HepG2 (cell line): ENCODE results near the gene WBP1. TPM values are rescaled to one million over a fixed set of nuclear protein-coding genes. Genes with fewer than 3 reads are reported as not detected.
A peak's percentile ranks its signal among the peaks of the same experiment; 100 is the strongest.

Experiments
- BRD4 ChIP-seq: sonication (generic); formaldehyde crosslinking; IDR thresholded peaks from 2 replicates; pipeline ENCODE4 v1.4.0; 2020; ENCODE audit warnings: missing genetic modification reagents
- MAX ChIP-seq: IDR thresholded peaks from 2 replicates; pipeline ENCODE4 v1.6.1; 2012; ENCODE audit warnings: inconsistent platforms
- PCBP2 ChIP-seq: fragments of 200-400 bp; formaldehyde crosslinking; optimal IDR thresholded peaks from 2 replicates; pipeline ENCODE3; 2018; ENCODE audit warnings: low read length, low read depth; ENCODE audit not compliant: poor library complexity, severe bottlenecking
- TCF12 ChIP-seq, 2 experiments: fragments of 450-650 bp in 1 of 2; sonication (generic) in 1 of 2; formaldehyde crosslinking in 1 of 2; IDR thresholded peaks; 2 replicates each; pipeline versions ENCODE4 v1.6.1 to v1.8.0; 2017 to 2022; ENCODE audit warnings: antibody characterized with exemption in 1 of 2, mild to moderate bottlenecking in 1 of 2, missing genetic modification reagents in 1 of 2, moderate library complexity in 1 of 2
- TIGD3 ChIP-seq: sonication (generic); formaldehyde crosslinking; IDR thresholded peaks from 2 replicates; pipeline ENCODE4 v1.5.1; 2020; ENCODE audit warnings: mild to moderate bottlenecking, missing genetic modification reagents, borderline replicate concordance
- ZHX2 ChIP-seq, 2 experiments: sonication (generic) in 1 of 2; formaldehyde crosslinking in 1 of 2; IDR thresholded peaks; 2 replicates each; pipeline versions ENCODE4 v1.6.1 to v1.9.0; 2014 to 2022; ENCODE audit warnings: antibody characterized with exemption in 1 of 2, borderline replicate concordance in 1 of 2, inconsistent platforms in 1 of 2, low read depth in 1 of 2, missing genetic modification reagents in 1 of 2
- ZIK1 ChIP-seq: sonication (generic); formaldehyde crosslinking; IDR thresholded peaks from 2 replicates; pipeline ENCODE4 v1.5.0; 2020; ENCODE audit warnings: mild to moderate bottlenecking, low read depth, missing genetic modification reagents, borderline replicate concordance
- ZNF20 ChIP-seq: sonication (generic); formaldehyde crosslinking; IDR thresholded peaks from 2 replicates; pipeline ENCODE4 v1.4.0; 2020; ENCODE audit warnings: mild to moderate bottlenecking, moderate library complexity, missing genetic modification reagents
- ZNF484 ChIP-seq: sonication (generic); formaldehyde crosslinking; IDR thresholded peaks from 2 replicates; pipeline ENCODE4 v1.5.1; 2020; ENCODE audit warnings: mild to moderate bottlenecking, low read depth, missing genetic modification reagents, borderline replicate concordance
- ZNF605 ChIP-seq: sonication (generic); formaldehyde crosslinking; IDR thresholded peaks from 2 replicates; pipeline ENCODE4 v1.8.0; 2022; ENCODE audit warnings: mild to moderate bottlenecking, missing genetic modification reagents
- ZNF691 ChIP-seq: sonication (generic); formaldehyde crosslinking; IDR thresholded peaks from 2 replicates; pipeline ENCODE4 v1.4.0; 2020; ENCODE audit warnings: missing genetic modification reagents, low read depth, mild to moderate bottlenecking, borderline replicate concordance
- ZNF710 ChIP-seq: sonication (generic); formaldehyde crosslinking; IDR thresholded peaks from 2 replicates; pipeline ENCODE4 v1.5.0; 2020; ENCODE audit warnings: mild to moderate bottlenecking, missing genetic modification reagents, borderline replicate concordance
- ZSCAN9 ChIP-seq: IDR thresholded peaks from 2 replicates; pipeline ENCODE4 v1.6.1; 2016; ENCODE audit warnings: borderline replicate concordance
- polyA plus RNA-seq, 8 experiments: library from polyadenylated mRNA; depleted of rRNA in 3 of 8; stranded (reverse) in 7 of 8; unstranded in 1 of 8; fragments of >200 nt; fragmentation: Illumina TruSeq in 4 of 8; extraction: Trizol in 4 of 8; gene quantifications; 2 replicates each; pipeline versions ENCODE4 v1.2.1 to v1.2.3, GENCODE V29; 2011 to 2016; ENCODE audit warnings: low read depth in 4 of 8, missing spikeins in 1 of 8, mixed read lengths in 1 of 8; ENCODE audit not compliant: insufficient read depth in 1 of 8
- total RNA-seq, 5 experiments: library from RNA; depleted of rRNA; stranded (reverse); fragments of >200 nt; fragmentation: Illumina TruSeq; extraction: Trizol; gene quantifications; 2 replicates each; pipeline ENCODE4 v1.2.3, GENCODE V29; 2016; ENCODE audit warnings: low read depth in 1 of 5
- TF ChIP-seq, protein P1 (sequence below): sonication (generic); formaldehyde crosslinking; IDR thresholded peaks from 2 replicates; pipeline ENCODE4 v1.5.0; 2020; ENCODE audit warnings: missing genetic modification reagents, mild to moderate bottlenecking, borderline replicate concordance

The WBP1 gene
- total and polyA plus RNA-seq, 2 of the 13 experiments (the other 11 are each of a cell fraction or from before 2014, with no cell fraction given) = 38.8 to 85.7 TPM

DNA sequence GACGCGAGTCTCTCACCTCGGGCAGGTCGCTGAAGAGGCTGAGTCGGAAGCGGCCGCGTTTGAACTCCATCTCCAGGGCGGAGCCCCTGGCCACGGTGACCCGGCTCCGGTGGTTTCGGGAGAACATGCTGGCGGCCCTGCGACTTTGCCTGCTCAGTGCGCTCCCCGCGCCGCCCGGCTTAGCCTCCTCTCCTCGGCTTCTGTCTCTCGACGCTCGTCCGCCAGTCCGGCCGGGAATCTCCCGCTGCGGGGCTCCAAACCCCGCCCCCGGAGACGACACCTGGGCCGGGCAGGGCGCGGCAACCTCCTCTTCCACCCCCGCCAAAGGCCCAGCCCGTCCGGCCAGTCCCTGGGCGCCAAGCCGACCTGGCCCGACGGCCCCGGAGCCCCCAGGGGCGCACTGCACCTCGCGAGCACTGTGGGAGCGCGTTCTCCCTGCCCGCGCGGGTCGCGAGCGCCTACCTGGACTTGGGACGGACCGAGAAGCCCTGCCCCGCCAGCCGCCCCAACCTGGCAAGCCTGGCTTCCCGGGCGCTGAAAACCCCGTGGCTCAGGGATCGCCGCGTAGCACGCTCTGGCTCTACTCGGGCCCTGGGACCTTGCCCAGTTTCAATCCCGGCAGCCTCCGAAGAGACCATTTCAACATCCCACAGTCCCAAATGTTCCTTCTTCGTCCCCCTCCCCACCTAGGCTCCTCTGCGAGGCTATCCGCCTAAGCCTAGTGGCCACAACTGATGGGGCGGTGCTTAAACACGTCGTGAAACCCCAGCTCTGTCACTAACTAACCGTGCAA is 16.4 kb upstream of the WBP1 start, which contains the start of gene RTKN (continued):
- TF ChIP-seq PCBP2 = peak; percentile 58
- TF ChIP-seq BRD4 = peak; percentile 93
- TF ChIP-seq TIGD3 (CRISPR knock-in tag) = peak; percentile 74; the same call in 1 of the 2 replicates
- no peak; the same call in 1 of the 2 replicates for TF ChIP-seq ZNF605 (CRISPR knock-in tag)
- peak; percentile 82 for TF ChIP-seq ZSCAN9 (CRISPR knock-in tag)
- TF ChIP-seq ZHX2 (IDR thresholded peaks at IDR 0.05; ENCODE audit: low read depth) = peak; percentile 42; the same call in 1 of the 2 replicates
- TF ChIP-seq ZHX2 (CRISPR knock-in tag; IDR thresholded peaks at IDR 0.05; ENCODE audit: borderline replicate concordance) = peak; percentile 24
- TF ChIP-seq ZNF710 = peak; percentile 50
- TF ChIP-seq, protein P1, sequence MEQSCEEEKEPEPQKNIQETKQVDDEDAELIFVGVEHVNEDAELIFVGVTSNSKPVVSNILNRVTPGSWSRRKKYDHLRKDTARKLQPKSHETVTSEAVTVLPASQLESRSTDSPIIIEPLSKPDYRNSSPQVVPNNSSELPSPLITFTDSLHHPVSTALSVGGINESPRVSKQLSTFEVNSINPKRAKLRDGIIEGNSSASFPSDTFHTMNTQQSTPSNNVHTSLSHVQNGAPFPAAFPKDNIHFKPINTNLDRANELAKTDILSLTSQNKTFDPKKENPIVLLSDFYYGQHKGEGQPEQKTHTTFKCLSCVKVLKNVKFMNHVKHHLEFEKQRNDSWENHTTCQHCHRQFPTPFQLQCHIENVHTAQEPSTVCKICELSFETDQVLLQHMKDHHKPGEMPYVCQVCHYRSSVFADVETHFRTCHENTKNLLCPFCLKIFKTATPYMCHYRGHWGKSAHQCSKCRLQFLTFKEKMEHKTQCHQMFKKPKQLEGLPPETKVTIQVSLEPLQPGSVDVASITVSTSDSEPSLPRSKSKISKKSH (CRISPR knock-in tag) = no peak; the same call in none of the 2 replicates
- TF ChIP-seq ZNF484 = no peak
- peak; percentile 60 for TF ChIP-seq MAX
- TF ChIP-seq TCF12 (IDR thresholded peaks at IDR 0.05) = no peak
- peak; percentile 65; the same call in 1 of the 2 replicates for TF ChIP-seq TCF12 (CRISPR knock-in tag; IDR thresholded peaks at IDR 0.05)
- TF ChIP-seq ZIK1 (CRISPR knock-in tag) = no peak
- TF ChIP-seq ZNF691 (CRISPR knock-in tag) = peak; percentile 93; the same call in 1 of the 2 replicates
- TF ChIP-seq ZNF20 (CRISPR knock-in tag) = no peak
